WTC11 (cell line): Measurements from ENCODE around the gene ZNF688. TPM values are rescaled to one million over a fixed set of nuclear protein-coding genes. Genes with fewer than 3 reads are reported as not detected.
A peak's percentile ranks its signal among the peaks of the same experiment; 100 is the strongest.

ENCODE experiments used
- ATF1 ChIP-seq: sonication (generic); formaldehyde crosslinking; IDR thresholded peaks from 2 replicates; pipeline ENCODE4 v1.8.1; 2023; ENCODE audit warnings: mild to moderate bottlenecking, moderate library complexity, missing genetic modification reagents
- CBFB ChIP-seq: sonication (generic); formaldehyde crosslinking; IDR thresholded peaks from 2 replicates; pipeline ENCODE4 v1.8.1; 2022; ENCODE audit warnings: mild to moderate bottlenecking, low read depth, missing genetic modification reagents
- CREM ChIP-seq: sonication (generic); formaldehyde crosslinking; IDR thresholded peaks from 2 replicates; pipeline ENCODE4 v1.8.1; 2022; ENCODE audit warnings: mild to moderate bottlenecking, missing genetic modification reagents, moderate library complexity
- ETV6 ChIP-seq: sonication (generic); formaldehyde crosslinking; IDR thresholded peaks from 2 replicates; pipeline ENCODE4 v1.8.1; 2022; ENCODE audit warnings: mild to moderate bottlenecking, missing genetic modification reagents
- FOXK1 ChIP-seq: sonication (generic); formaldehyde crosslinking; IDR thresholded peaks from 2 replicates; pipeline ENCODE4 v1.8.0; 2022; ENCODE audit warnings: mild to moderate bottlenecking, moderate library complexity, missing genetic modification reagents
- FOXP1 ChIP-seq: sonication (generic); formaldehyde crosslinking; IDR thresholded peaks from 2 replicates; pipeline ENCODE4 v1.8.0; 2022; ENCODE audit warnings: missing genetic modification reagents, mild to moderate bottlenecking, moderate library complexity, borderline replicate concordance
- GABPB1 ChIP-seq: sonication (generic); formaldehyde crosslinking; IDR thresholded peaks from 2 replicates; pipeline ENCODE4 v1.8.1; 2023; ENCODE audit warnings: mild to moderate bottlenecking, missing genetic modification reagents
- MXD4 ChIP-seq: fragments of 250-450 bp; sonication (Bioruptor Pico); IDR thresholded peaks from 2 replicates; pipeline ENCODE4 v1.8.0; 2021; ENCODE audit warnings: mild to moderate bottlenecking, moderate library complexity, borderline replicate concordance
- PRRX2 ChIP-seq: fragments of 250-450 bp; sonication (Bioruptor Pico); IDR thresholded peaks from 2 replicates; pipeline ENCODE4 v1.8.0; 2021; ENCODE audit warnings: mild to moderate bottlenecking
- RORB ChIP-seq: fragments of 250-450 bp; sonication (Bioruptor Pico); IDR thresholded peaks from 2 replicates; pipeline ENCODE4 v1.9.0; 2021; ENCODE audit warnings: mild to moderate bottlenecking
- TCF7 ChIP-seq: sonication (generic); formaldehyde crosslinking; IDR thresholded peaks from 2 replicates; pipeline ENCODE4 v1.8.0; 2022; ENCODE audit warnings: mild to moderate bottlenecking, low read depth, missing genetic modification reagents, moderate library complexity
- ZNF263 ChIP-seq: sonication (generic); formaldehyde crosslinking; IDR thresholded peaks from 2 replicates; pipeline ENCODE4 v1.8.1; 2022; ENCODE audit warnings: low read depth, mild to moderate bottlenecking, moderate library complexity, missing genetic modification reagents
- ZNF416 ChIP-seq: fragments of 250-450 bp; sonication (Bioruptor Pico); IDR thresholded peaks from 2 replicates; pipeline ENCODE4 v1.9.0; 2021; ENCODE audit warnings: mild to moderate bottlenecking, inconsistent platforms
- ZNF671 ChIP-seq: fragments of 250-450 bp; sonication (Bioruptor Pico); IDR thresholded peaks from 2 replicates; pipeline ENCODE4 v1.8.0; 2021; ENCODE audit warnings: mild to moderate bottlenecking
- total RNA-seq: library from RNA; stranded (reverse); gene quantifications from 3 replicates; pipeline ENCODE4 v1.2.3, GENCODE V29; 2021
- TF ChIP-seq, protein P1 (sequence below): sonication (generic); formaldehyde crosslinking; IDR thresholded peaks from 2 replicates; pipeline ENCODE4 v1.8.0; 2023; ENCODE audit warnings: missing genetic modification reagents
- TF ChIP-seq, protein P2 (sequence below): sonication (generic); formaldehyde crosslinking; IDR thresholded peaks from 2 replicates; pipeline ENCODE4 v1.8.1; 2023; ENCODE audit warnings: mild to moderate bottlenecking, missing genetic modification reagents, moderate library complexity
- TF ChIP-seq, protein P3 (sequence below): sonication (generic); formaldehyde crosslinking; IDR thresholded peaks from 2 replicates; pipeline ENCODE4 v1.8.0; 2023; ENCODE audit warnings: mild to moderate bottlenecking, missing genetic modification reagents
- TF ChIP-seq, protein P4 (sequence below): fragments of 250-450 bp; sonication (Bioruptor Pico); IDR thresholded peaks from 2 replicates; pipeline ENCODE4 v1.8.0; 2021; ENCODE audit warnings: mild to moderate bottlenecking
- TF ChIP-seq, protein P5 (sequence below): sonication (generic); formaldehyde crosslinking; IDR thresholded peaks from 2 replicates; pipeline ENCODE4 v1.8.1; 2022; ENCODE audit warnings: missing genetic modification reagents, borderline replicate concordance
- TF ChIP-seq, protein P6 (sequence below): sonication (generic); formaldehyde crosslinking; IDR thresholded peaks from 2 replicates; pipeline ENCODE4 v1.8.0; 2022; ENCODE audit warnings: mild to moderate bottlenecking, missing genetic modification reagents
- TF ChIP-seq, protein P7 (sequence below): sonication (generic); formaldehyde crosslinking; IDR thresholded peaks from 2 replicates; pipeline ENCODE4 v1.8.1; 2023; ENCODE audit warnings: mild to moderate bottlenecking, missing genetic modification reagents, moderate library complexity
- TF ChIP-seq, protein P8 (sequence below): sonication (generic); formaldehyde crosslinking; IDR thresholded peaks from 2 replicates; pipeline ENCODE4 v1.8.1; 2023; ENCODE audit warnings: mild to moderate bottlenecking, missing genetic modification reagents
- TF ChIP-seq, protein P9 (sequence below): sonication (generic); formaldehyde crosslinking; IDR thresholded peaks from 2 replicates; pipeline ENCODE4 v1.8.1; 2023; ENCODE audit warnings: mild to moderate bottlenecking, missing genetic modification reagents, borderline replicate concordance

Gene ZNF688
- total RNA-seq, 1 experiment from 2014 or later = 4.2 TPM

DNA sequence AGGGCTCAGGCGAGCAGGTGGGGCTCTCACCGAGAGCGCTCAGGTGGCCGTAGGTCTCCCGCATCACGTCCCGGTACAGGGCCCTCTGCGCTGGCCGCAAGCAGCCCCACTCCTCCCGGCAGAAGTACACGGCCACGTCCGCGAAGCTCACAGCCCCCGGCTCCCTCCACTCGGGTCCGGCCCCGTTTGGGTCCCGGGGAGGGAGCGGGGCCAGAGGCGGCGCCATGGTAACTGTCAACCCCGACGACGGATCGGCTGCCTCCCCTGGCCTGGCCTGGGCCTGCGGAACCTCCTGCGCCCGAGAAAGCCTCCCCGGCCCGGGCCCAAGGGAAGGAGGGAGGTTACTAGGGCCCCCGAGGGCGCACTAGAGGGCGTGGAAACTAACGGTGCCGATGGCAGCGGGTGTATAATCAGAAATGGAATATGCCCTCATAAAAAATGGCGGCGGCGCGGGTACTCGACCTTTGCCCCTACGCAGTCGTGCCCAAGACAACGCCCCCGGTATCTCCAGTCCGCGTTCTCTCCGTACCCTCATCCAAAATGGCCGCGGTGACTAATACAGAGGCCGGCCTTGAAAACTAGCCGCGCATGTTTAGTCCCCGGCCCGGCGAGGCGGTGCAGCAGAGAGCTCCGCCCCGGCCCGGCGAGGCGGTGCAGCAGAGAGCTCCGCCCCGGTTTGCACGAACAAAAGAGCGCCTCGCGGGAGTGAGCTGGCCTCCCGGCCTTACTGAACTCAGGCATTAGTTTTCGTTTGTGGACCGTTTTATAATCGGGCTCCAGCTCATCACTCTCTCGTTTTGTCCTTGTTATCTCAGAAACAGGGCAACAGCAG lies 13.3 kb downstream of the ZNF688 start, which contains the start of gene ZNF764 (continued):
- TF ChIP-seq FOXP1 (CRISPR knock-in tag) (peak; percentile 68; the same call in 1 of the 2 replicates), CREM (CRISPR knock-in tag) (peak; percentile 73; the same call in 1 of the 2 replicates), ZNF416 (no peak), RORB (no peak), ATF1 (no peak), ZNF671 (no peak), MXD4 (CRISPR knock-in tag) (no peak), GABPB1 (CRISPR knock-in tag) (no peak; the same call in 1 of the 2 replicates), TCF7 (no peak), FOXK1 (CRISPR knock-in tag) (peak; percentile 74; the same call in 1 of the 2 replicates), ETV6 (CRISPR knock-in tag) (peak; percentile 62), CBFB (no peak), PRRX2 (CRISPR knock-in tag) (no peak), ZNF263 (CRISPR knock-in tag) (no peak)
- TF ChIP-seq, protein P1, sequence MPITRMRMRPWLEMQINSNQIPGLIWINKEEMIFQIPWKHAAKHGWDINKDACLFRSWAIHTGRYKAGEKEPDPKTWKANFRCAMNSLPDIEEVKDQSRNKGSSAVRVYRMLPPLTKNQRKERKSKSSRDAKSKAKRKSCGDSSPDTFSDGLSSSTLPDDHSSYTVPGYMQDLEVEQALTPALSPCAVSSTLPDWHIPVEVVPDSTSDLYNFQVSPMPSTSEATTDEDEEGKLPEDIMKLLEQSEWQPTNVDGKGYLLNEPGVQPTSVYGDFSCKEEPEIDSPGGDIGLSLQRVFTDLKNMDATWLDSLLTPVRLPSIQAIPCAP (CRISPR knock-in tag) = no peak
- TF ChIP-seq, protein P2, sequence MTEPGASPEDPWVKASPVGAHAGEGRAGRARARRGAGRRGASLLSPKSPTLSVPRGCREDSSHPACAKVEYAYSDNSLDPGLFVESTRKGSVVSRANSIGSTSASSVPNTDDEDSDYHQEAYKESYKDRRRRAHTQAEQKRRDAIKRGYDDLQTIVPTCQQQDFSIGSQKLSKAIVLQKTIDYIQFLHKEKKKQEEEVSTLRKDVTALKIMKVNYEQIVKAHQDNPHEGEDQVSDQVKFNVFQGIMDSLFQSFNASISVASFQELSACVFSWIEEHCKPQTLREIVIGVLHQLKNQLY (CRISPR knock-in tag) = no peak
- TF ChIP-seq, protein P3, sequence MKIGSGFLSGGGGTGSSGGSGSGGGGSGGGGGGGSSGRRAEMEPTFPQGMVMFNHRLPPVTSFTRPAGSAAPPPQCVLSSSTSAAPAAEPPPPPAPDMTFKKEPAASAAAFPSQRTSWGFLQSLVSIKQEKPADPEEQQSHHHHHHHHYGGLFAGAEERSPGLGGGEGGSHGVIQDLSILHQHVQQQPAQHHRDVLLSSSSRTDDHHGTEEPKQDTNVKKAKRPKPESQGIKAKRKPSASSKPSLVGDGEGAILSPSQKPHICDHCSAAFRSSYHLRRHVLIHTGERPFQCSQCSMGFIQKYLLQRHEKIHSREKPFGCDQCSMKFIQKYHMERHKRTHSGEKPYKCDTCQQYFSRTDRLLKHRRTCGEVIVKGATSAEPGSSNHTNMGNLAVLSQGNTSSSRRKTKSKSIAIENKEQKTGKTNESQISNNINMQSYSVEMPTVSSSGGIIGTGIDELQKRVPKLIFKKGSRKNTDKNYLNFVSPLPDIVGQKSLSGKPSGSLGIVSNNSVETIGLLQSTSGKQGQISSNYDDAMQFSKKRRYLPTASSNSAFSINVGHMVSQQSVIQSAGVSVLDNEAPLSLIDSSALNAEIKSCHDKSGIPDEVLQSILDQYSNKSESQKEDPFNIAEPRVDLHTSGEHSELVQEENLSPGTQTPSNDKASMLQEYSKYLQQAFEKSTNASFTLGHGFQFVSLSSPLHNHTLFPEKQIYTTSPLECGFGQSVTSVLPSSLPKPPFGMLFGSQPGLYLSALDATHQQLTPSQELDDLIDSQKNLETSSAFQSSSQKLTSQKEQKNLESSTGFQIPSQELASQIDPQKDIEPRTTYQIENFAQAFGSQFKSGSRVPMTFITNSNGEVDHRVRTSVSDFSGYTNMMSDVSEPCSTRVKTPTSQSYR (CRISPR knock-in tag) = peak; percentile 33; the same call in 1 of the 2 replicates
- TF ChIP-seq, protein P4, sequence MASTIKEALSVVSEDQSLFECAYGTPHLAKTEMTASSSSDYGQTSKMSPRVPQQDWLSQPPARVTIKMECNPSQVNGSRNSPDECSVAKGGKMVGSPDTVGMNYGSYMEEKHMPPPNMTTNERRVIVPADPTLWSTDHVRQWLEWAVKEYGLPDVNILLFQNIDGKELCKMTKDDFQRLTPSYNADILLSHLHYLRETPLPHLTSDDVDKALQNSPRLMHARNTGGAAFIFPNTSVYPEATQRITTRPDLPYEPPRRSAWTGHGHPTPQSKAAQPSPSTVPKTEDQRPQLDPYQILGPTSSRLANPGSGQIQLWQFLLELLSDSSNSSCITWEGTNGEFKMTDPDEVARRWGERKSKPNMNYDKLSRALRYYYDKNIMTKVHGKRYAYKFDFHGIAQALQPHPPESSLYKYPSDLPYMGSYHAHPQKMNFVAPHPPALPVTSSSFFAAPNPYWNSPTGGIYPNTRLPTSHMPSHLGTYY (CRISPR knock-in tag) = no peak
- TF ChIP-seq, protein P5, sequence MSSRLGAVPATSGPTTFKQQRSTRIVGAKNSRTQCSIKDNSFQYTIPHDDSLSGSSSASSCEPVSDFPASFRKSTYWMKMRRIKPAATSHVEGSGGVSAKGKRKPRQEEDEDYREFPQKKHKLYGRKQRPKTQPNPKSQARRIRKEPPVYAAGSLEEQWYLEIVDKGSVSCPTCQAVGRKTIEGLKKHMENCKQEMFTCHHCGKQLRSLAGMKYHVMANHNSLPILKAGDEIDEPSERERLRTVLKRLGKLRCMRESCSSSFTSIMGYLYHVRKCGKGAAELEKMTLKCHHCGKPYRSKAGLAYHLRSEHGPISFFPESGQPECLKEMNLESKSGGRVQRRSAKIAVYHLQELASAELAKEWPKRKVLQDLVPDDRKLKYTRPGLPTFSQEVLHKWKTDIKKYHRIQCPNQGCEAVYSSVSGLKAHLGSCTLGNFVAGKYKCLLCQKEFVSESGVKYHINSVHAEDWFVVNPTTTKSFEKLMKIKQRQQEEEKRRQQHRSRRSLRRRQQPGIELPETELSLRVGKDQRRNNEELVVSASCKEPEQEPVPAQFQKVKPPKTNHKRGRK (CRISPR knock-in tag) = no peak
- TF ChIP-seq, protein P6, sequence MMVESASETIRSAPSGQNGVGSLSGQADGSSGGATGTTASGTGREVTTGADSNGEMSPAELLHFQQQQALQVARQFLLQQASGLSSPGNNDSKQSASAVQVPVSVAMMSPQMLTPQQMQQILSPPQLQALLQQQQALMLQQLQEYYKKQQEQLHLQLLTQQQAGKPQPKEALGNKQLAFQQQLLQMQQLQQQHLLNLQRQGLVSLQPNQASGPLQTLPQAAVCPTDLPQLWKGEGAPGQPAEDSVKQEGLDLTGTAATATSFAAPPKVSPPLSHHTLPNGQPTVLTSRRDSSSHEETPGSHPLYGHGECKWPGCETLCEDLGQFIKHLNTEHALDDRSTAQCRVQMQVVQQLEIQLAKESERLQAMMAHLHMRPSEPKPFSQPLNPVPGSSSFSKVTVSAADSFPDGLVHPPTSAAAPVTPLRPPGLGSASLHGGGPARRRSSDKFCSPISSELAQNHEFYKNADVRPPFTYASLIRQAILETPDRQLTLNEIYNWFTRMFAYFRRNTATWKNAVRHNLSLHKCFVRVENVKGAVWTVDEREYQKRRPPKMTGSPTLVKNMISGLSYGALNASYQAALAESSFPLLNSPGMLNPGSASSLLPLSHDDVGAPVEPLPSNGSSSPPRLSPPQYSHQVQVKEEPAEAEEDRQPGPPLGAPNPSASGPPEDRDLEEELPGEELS (CRISPR knock-in tag) = 0 out of 2 replicates have a peak, but pooled peaks have one; percentile 18
- TF ChIP-seq, protein P7, sequence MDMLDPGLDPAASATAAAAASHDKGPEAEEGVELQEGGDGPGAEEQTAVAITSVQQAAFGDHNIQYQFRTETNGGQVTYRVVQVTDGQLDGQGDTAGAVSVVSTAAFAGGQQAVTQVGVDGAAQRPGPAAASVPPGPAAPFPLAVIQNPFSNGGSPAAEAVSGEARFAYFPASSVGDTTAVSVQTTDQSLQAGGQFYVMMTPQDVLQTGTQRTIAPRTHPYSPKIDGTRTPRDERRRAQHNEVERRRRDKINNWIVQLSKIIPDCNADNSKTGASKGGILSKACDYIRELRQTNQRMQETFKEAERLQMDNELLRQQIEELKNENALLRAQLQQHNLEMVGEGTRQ (CRISPR knock-in tag) = no peak; the same call in 1 of the 2 replicates
- TF ChIP-seq, protein P8, sequence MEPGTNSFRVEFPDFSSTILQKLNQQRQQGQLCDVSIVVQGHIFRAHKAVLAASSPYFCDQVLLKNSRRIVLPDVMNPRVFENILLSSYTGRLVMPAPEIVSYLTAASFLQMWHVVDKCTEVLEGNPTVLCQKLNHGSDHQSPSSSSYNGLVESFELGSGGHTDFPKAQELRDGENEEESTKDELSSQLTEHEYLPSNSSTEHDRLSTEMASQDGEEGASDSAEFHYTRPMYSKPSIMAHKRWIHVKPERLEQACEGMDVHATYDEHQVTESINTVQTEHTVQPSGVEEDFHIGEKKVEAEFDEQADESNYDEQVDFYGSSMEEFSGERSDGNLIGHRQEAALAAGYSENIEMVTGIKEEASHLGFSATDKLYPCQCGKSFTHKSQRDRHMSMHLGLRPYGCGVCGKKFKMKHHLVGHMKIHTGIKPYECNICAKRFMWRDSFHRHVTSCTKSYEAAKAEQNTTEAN (CRISPR knock-in tag) = no peak
- TF ChIP-seq, protein P9, sequence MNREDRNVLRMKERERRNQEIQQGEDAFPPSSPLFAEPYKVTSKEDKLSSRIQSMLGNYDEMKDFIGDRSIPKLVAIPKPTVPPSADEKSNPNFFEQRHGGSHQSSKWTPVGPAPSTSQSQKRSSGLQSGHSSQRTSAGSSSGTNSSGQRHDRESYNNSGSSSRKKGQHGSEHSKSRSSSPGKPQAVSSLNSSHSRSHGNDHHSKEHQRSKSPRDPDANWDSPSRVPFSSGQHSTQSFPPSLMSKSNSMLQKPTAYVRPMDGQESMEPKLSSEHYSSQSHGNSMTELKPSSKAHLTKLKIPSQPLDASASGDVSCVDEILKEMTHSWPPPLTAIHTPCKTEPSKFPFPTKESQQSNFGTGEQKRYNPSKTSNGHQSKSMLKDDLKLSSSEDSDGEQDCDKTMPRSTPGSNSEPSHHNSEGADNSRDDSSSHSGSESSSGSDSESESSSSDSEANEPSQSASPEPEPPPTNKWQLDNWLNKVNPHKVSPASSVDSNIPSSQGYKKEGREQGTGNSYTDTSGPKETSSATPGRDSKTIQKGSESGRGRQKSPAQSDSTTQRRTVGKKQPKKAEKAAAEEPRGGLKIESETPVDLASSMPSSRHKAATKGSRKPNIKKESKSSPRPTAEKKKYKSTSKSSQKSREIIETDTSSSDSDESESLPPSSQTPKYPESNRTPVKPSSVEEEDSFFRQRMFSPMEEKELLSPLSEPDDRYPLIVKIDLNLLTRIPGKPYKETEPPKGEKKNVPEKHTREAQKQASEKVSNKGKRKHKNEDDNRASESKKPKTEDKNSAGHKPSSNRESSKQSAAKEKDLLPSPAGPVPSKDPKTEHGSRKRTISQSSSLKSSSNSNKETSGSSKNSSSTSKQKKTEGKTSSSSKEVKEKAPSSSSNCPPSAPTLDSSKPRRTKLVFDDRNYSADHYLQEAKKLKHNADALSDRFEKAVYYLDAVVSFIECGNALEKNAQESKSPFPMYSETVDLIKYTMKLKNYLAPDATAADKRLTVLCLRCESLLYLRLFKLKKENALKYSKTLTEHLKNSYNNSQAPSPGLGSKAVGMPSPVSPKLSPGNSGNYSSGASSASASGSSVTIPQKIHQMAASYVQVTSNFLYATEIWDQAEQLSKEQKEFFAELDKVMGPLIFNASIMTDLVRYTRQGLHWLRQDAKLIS (CRISPR knock-in tag) = no peak
